ENCODE measurements around the gene UPF1.
"Not testable (repeated sequence)": the region's sequence is repeated elsewhere in the genome, so short reads cannot be mapped to it uniquely, and the experiment has no call there.

Gene UPF1

DNA sequence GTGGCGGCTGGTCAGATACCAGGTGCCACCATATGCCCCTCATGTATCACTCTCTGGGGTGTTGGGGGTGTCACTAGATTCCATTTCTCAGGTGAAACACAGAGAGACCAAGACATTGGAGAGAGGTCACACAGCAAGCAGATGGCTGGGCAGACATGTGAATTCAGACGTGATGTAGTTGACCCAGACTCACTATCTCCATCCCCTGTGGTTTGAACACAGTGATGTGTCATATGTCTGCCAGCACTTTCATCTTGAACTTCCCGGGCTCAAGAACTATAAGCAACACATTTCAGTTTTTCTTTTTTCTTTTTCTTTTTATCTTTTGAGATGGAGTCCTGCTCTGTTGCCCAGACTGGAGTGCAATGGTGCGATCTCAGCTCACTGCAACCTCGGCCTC, 16.1 kb upstream of the UPF1 start:
- no peak overlapping the region for H3K27ac ChIP-seq
- TF ChIP-seq, protein P1, sequence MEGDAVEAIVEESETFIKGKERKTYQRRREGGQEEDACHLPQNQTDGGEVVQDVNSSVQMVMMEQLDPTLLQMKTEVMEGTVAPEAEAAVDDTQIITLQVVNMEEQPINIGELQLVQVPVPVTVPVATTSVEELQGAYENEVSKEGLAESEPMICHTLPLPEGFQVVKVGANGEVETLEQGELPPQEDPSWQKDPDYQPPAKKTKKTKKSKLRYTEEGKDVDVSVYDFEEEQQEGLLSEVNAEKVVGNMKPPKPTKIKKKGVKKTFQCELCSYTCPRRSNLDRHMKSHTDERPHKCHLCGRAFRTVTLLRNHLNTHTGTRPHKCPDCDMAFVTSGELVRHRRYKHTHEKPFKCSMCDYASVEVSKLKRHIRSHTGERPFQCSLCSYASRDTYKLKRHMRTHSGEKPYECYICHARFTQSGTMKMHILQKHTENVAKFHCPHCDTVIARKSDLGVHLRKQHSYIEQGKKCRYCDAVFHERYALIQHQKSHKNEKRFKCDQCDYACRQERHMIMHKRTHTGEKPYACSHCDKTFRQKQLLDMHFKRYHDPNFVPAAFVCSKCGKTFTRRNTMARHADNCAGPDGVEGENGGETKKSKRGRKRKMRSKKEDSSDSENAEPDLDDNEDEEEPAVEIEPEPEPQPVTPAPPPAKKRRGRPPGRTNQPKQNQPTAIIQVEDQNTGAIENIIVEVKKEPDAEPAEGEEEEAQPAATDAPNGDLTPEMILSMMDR (conservative IDR thresholded peaks at IDR 0.05) = no peak

DNA sequence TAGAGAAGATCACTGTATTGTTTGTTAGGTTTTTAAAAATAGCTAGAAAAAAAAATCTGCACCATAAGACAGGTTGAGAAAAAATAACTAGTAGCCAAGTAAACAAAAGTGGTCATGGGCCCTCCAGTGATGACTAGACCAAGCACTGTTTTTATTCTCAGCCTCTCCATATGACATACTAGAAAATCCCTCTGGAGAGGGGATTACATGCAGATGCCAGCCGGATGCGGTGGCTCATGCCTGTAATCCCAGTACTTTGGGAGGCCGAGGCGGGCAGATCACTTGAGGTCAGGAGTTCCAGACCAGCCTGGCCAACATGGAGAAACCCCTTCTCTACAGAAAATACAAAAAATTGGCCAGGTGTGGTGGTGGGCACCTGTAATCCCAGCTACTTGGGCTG, 15.1 kb upstream of the UPF1 start:
- H3K27ac ChIP-seq = not testable (repeated sequence)

DNA sequence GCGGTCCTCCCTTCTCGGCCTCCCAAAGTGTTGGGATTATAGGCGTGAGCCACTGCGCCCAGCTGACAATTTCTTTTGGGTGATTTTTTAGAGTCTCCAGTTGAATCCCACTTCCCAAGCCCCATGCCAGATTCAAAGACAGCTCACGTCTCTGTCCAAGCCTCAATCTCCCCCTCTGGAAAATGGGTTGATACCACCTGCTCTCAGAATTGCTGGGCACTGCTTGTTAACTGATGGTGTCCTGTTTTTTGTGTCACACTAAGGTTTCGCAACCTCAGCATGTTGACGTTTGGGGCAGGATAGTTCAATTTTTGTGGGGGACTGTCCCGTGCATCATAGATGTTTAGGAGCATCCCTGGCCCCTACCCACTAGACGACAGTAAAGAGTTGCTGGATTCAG, 14.2 kb upstream of the UPF1 start:
- TF ChIP-seq, protein P1 (conservative IDR thresholded peaks at IDR 0.05) = no peak

DNA sequence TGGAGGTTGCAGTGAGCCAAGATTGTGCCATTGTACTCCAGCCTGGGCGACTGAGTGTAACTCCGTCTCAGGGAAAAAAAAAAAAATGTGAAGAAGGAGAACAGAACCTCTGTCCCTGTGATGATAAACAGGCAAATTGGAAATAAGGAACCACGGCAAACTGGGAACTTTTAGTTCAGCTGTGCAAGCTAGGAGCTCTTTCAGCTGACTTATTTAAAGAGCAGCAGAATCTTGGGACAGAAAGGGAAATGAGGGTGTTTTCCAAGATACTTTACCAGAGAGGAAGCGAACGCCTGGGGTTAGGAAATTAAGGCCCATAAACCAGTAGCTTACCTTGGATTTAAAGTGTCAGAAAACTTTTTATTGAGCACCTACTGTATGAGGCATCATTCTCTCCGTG, 3.0 kb upstream of the UPF1 start:
- H3K27ac ChIP-seq = no peak overlapping the region
- TF ChIP-seq, protein P1 (conservative IDR thresholded peaks at IDR 0.05) = no peak

More for the DNA sequence above, 14.2 kb upstream of the UPF1 start:
- H3K27ac ChIP-seq = no peak overlapping the region

DNA sequence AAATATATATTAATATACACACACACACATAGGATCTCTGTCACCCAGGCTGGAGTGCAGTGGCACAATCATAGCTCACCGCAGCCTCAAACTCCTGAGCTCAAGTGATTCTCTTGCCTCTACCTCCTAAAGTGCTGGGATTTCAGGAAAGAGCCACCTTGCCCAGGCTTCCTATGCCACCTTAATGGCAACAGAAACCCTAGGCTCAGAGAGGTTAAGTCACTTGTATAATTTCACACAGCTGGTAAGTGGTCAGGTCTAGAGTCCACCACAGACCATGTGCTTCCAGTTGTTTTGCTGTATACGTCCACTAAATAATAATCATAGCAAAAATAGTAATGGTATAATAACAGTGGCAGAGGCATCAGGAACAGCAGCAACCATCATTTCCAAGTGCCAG, 1.3 kb upstream of the UPF1 start:
- TF ChIP-seq, protein P1 (conservative IDR thresholded peaks at IDR 0.05) = no peak
- no peak overlapping the region for H3K27ac ChIP-seq

DNA sequence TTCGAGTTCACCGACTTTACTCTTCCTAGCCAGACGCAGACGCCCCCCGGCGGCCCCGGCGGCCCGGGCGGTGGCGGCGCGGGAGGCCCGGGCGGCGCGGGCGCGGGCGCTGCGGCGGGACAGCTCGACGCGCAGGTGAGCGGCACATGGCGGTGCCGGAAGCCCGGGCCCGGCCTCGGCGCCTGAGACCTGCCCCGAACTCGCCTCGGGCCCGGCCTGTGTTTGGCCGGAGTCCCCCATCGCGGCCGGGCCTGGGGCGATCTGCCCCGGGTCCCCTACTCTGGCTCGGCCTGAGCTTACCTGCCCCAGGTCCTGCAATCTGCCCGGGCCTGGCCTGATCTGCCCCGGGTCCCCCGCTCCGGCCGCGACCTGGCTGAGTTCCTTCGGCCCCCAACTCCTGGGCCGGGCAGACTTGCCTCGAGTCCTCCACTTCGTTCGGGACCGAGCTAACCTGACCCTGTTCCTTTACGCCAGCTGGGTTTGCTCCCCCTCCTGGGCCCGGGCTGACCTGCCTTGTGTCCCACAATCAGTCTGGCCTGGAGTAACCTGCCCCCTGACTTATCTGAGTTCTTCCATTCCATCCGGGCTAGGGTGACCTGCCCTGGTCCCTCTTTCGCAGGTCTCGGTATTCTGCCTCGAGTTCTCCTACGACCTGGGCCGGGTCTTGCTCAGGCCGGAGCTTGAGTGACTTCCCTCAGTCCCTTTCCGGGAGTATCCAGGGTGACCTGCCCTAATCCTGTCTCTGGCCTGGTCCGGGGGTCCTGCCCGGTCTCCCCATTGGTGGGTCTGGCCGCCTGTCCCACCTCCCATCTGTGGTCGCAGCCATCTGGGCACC, 764 bp downstream of the UPF1 start:
- TF ChIP-seq, protein P1 (conservative IDR thresholded peaks at IDR 0.05) = no peak; the same call in 1 of the 2 replicates

DNA sequence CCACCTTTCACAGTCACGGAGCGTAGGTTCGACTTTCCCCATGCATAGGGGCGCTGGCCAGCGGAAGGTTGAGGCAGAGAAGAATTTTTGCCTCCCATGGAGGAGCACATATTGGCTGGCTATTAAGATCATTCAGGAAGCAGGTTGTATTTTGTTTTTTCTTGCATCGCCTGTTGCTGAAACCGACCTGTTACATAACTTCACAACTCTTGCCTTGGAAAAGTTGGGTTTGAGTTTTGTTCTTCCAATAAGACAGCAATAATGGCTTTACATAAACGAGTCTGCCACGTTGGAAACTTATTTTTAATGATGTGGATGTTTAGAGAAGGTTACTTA, 1.4 kb downstream of the UPF1 start:
- peak overlapping the region; percentile 93 for H3K27ac ChIP-seq
- TF ChIP-seq, protein P1 (conservative IDR thresholded peaks at IDR 0.05) = no peak

More for the DNA sequence above, 764 bp downstream of the UPF1 start:
- H3K27ac ChIP-seq = peak overlapping the region; percentile 93
